GM12878 (cell line): Measurements from ENCODE around the gene EPB42.

ENCODE experiments used
- ATF7 ChIP-seq: fragments of 450-650 bp; IDR thresholded peaks from 2 replicates; pipeline ENCODE4 v1.6.1; 2016; ENCODE audit warnings: low read depth, mild to moderate bottlenecking
- BCL3 ChIP-seq: IDR thresholded peaks from 2 replicates; pipeline ENCODE4 v1.6.1; 2011; ENCODE audit warnings: borderline replicate concordance, low read depth, mild to moderate bottlenecking, moderate library complexity, low read length; ENCODE audit not compliant: insufficient read depth, poor library complexity, severe bottlenecking
- CTCF ChIP-seq, 3 experiments: IDR thresholded peaks in 2 of 3; conservative IDR thresholded peaks in 1 of 3; 2 replicates each; pipeline ENCODE4 v1.5.1; 2011; ENCODE audit warnings: low read depth in 3 of 3, low read length in 3 of 3, mild to moderate bottlenecking in 3 of 3, control low read depth in 2 of 3, moderate library complexity in 2 of 3, inconsistent platforms in 1 of 3, mixed read lengths in 1 of 3; ENCODE audit not compliant: control insufficient read depth in 2 of 3, insufficient read depth in 1 of 3; ENCODE audit errors: extremely low read depth in 1 of 3
- E4F1 ChIP-seq: fragments of 450-650 bp; IDR thresholded peaks from 2 replicates; pipeline ENCODE4 v1.6.1; 2018; ENCODE audit warnings: borderline replicate concordance, mild to moderate bottlenecking; ENCODE audit not compliant: partially characterized antibody
- EP300 ChIP-seq, 2 experiments: fragments of 150-350 bp in 1 of 2; IDR thresholded peaks; 2 replicates each; pipeline ENCODE4 v1.6.1; 2011 to 2012; ENCODE audit warnings: low read depth in 2 of 2, low read length in 2 of 2, borderline replicate concordance in 1 of 2, improper control_type of control experiment in 1 of 2, inconsistent platforms in 1 of 2; ENCODE audit not compliant: control insufficient read depth in 1 of 2
- GATAD2B ChIP-seq: fragments of 450-650 bp; conservative IDR thresholded peaks from 2 replicates; pipeline ENCODE4 v1.6.1; 2017; ENCODE audit warnings: low read depth, mild to moderate bottlenecking, moderate library complexity
- KDM1A ChIP-seq: fragments of 200-600 bp; sonication (generic); IDR thresholded peaks from 2 replicates; pipeline ENCODE4 v1.6.1; 2016; ENCODE audit warnings: borderline replicate concordance
- RAD21 ChIP-seq: IDR thresholded peaks from 2 replicates; pipeline ENCODE4 v1.6.1; 2011; ENCODE audit warnings: mild to moderate bottlenecking, low read depth, low read length, moderate library complexity; ENCODE audit not compliant: insufficient read depth
- RELB ChIP-seq: fragments of 450-650 bp; IDR thresholded peaks from 2 replicates; pipeline ENCODE4 v1.6.1; 2017; ENCODE audit warnings: low read depth, mild to moderate bottlenecking, moderate library complexity

- no peak for TF ChIP-seq GATAD2B
- no peak for TF ChIP-seq ATF7
- no peak for TF ChIP-seq E4F1
- TF ChIP-seq RELB = no peak
- TF ChIP-seq KDM1A = no peak
- no peak for TF ChIP-seq CTCF (IDR thresholded peaks at IDR 0.05 in 2 of 3, conservative IDR thresholded peaks at IDR 0.05 in 1 of 3; ENCODE audit: control insufficient read depth in 2 of 3, extremely low read depth in 1 of 3, insufficient read depth in 1 of 3, low read depth in 3 of 3, low read length in 3 of 3)
- no peak for TF ChIP-seq EP300 (IDR thresholded peaks at IDR 0.05; ENCODE audit: borderline replicate concordance in 1 of 2, control insufficient read depth in 1 of 2, low read depth in 2 of 2, low read length in 2 of 2)
- no peak for TF ChIP-seq RAD21
- no peak for TF ChIP-seq BCL3
These were observed 14.7 kb upstream of the EPB42 start for GRCh38 chr15:43235536-43235935.
